Naive thymus-derived CD8-positive, alpha-beta T cell (primary cell): ENCODE measurements around the gene PCDH12. TPM values are rescaled to one million over a fixed set of nuclear protein-coding genes. Genes with fewer than 3 reads are reported as not detected.
A peak's percentile ranks its signal among the peaks of the same experiment; 100 is the strongest.

ENCODE experiments used
- ATAC-seq, 2 donors: fragments of 150-1000 bp; cut with Tn5 transposase in 1 of 2; sonication (Bioruptor Pico), chemical (Tn5 transposase) in 1 of 2; 1 replicate in 1 of 2; 2 replicates in 1 of 2; pipeline ENCODE4 v1.10.0; 2021; ENCODE audit warnings: mild to moderate bottlenecking in 2 of 2, moderate library complexity in 2 of 2
- POLR2A ChIA-PET: fragments of 350-600 bp; sonication (Branson Sonifier 250); formaldehyde crosslinking; loops from one replicate; lab custom pipeline; 2021; ENCODE audit warnings: antibody characterized with exemption; lab: Charles Lee
- DNase-seq, 10 donors: peaks; one replicate each; pipeline versions ENCODE4 v3.0.0 to v3.0.0-alpha.2; 2020 to 2022
- H3K27ac Mint-ChIP-seq, 10 donors: one replicate each; pipeline ENCODE4 v1.8.0; 2020 to 2022; ENCODE audit warnings: mild to moderate bottlenecking in 10 of 10, mixed read lengths in 10 of 10, moderate library complexity in 4 of 10, inconsistent platforms in 1 of 10
- H3K27me3 Mint-ChIP-seq, 5 donors: one replicate each; pipeline ENCODE4 v1.8.0; 2021 to 2022; ENCODE audit warnings: mixed read lengths in 5 of 5
- H3K36me3 Mint-ChIP-seq, 3 donors: one replicate each; pipeline ENCODE4 v1.8.0; 2020 to 2022; ENCODE audit warnings: mixed read lengths in 3 of 3, mild to moderate bottlenecking in 2 of 3, inconsistent platforms in 1 of 3
- H3K4me1 Mint-ChIP-seq, 4 donors: one replicate each; pipeline ENCODE4 v1.8.0; 2021 to 2022; ENCODE audit warnings: mixed read lengths in 4 of 4
- H3K4me3 Mint-ChIP-seq, 10 donors: one replicate each; pipeline ENCODE4 v1.8.0; 2020 to 2022; ENCODE audit warnings: mild to moderate bottlenecking in 10 of 10, mixed read lengths in 10 of 10, moderate library complexity in 6 of 10, inconsistent platforms in 1 of 10
- H3K9me3 Mint-ChIP-seq, 9 donors: one replicate each; pipeline ENCODE4 v1.8.0; 2020 to 2022; ENCODE audit warnings: mixed read lengths in 9 of 9, mild to moderate bottlenecking in 3 of 9, inconsistent platforms in 1 of 9, moderate library complexity in 1 of 9
- polyA plus RNA-seq, 3 donors: library from polyadenylated mRNA; unstranded; fragments of 300-500 nt; fragmentation: Illumina TruSeq; gene quantifications; one replicate each; pipeline ENCODE4 v1.2.3, GENCODE V29; 2021
- total RNA-seq, 8 experiments: library from RNA in 2 of 8; stranded (reverse) in 2 of 8; gene quantifications; one replicate each; pipeline ENCODE4 v1.2.3 and lab custom pipeline; 2021 to 2026

The PCDH12 gene
- total RNA-seq (not detected), polyA plus RNA-seq (under 1 TPM; 0.07 to 0.21 (median 0.07) TPM), total RNA-seq (lab: John Stamatoyannopoulos, UW) (0 to 0.29 (median 0) reads per million in 6 experiments)

DNA sequence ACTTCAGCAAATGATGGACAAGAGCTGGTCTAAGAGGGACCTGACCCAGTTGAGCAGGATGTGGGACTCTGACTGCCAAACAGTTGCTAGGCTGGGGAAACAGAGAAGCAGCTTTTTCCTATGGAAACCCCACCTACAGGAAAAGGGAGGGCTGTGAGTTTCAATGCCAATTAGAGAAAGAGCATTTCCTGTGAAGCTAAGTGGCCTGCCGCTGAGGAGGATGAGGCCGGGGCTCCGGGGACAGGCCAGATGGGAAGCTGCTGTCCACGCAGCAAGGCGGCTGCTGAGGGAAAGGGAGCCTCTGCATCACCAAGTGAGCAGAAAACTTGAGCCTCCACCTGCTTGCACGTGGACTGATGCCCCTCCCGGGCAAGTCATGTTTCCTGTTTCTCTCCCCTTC lies at the start of gene PCDH12:
PCDH12 (minus strand) TSS at position 90 of the 400 bp plus-strand sequence. CDS start 351 bp downstream, outside the sequence.
- Mint-ChIP-seq H3K36me3 (peaks cover 0 to 3% (median 0%) of the 10 kb centered on the region in 3 donors), H3K27me3 (no peaks in the 10 kb centered on the region), H3K27ac (peak within 1 kb of the TSS in 9 of 10 donors; percentile 11 to 75 (median 52)), H3K9me3 (no peaks in the 10 kb centered on the region), H3K4me3 (peak within 1 kb of the TSS in 7 of 10 donors; percentile 1 to 31 (median 23)), H3K4me1 (peaks cover 25 to 56% (median 43%) of the 10 kb centered on the region in 4 donors)
- POLR2A ChIA-PET = interaction anchor here (0.8 to 3.8 kb wide), 6 partner anchors 10 to 366 kb away, joined by 3 to 12 read pairs (median 4); partner anchors contain the start of genes DELE1 and RNF14
- DNase-seq = no peak
- no peak for ATAC-seq

- Mint-ChIP-seq H3K4me3 (peak overlapping the region in 9 of 10 donors; percentile 34 to 77 (median 55)), H3K36me3 (peaks cover 0 to 32% (median 10%) of the 10 kb centered on the region in 3 donors), H3K27me3 (no peaks in the 10 kb centered on the region), H3K4me1 (peaks cover 19 to 80% (median 60%) of the 10 kb centered on the region in 4 donors), H3K27ac (peak overlapping the region; percentile 42 to 97 (median 89)), H3K9me3 (no peaks in the 10 kb centered on the region)
- DNase-seq (no peak), ATAC-seq (no peak)
- POLR2A ChIA-PET = interaction anchor here (0.6 to 1.4 kb wide), 9 partner anchors 9 to 101 kb away, joined by 3 to 5 read pairs (median 3); no protein-coding TSS in a partner anchor
Measured at GRCh38 chr5:142007237-142007544, 49.2 kb upstream of the PCDH12 start.

DNA sequence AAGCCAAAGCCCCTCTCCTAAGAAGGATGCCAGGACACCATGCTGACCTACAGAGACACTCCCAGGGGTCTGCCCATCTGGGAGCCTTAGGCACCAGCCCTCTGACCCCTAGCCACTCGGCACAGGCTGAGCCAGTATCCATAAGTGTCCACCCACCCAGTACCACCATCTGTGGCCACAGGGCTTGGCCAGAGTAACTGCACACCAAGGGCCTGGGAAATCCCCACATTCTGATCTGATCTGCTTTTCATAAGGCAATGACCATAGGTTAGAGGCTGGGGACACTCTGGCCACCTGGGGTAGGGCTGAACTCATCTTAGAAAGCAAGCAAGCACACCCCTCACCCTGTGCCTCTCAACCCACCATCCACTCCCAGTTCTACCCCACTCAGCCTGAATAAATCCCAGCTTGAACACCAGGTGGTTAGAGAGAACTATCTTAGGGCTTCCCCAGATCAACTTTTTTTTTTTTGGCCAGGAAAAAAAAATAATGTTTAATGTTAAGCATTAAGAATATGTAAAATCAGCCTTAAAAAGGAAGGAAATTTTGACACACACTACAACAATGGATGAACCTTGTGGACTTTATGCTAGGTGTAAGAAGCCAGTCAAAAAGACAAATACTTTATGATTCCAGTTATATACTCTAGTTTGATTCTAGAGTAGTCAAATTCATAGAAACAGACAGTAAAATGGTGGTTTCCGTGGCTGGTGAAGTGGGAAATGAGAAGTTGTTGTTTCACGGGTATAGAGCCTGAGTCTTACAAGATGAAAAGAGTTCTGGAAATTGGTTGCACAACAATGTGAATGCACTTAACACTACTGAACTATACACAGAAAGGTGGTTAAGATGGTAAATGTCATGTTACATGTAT lies 48.6 kb upstream of the PCDH12 start:
- Mint-ChIP-seq H3K4me1 (peaks cover 15 to 74% (median 54%) of the 10 kb centered on the region in 4 donors), H3K4me3 (peak overlapping the region in 9 of 10 donors; percentile 34 to 77 (median 55)), H3K36me3 (peaks cover 0 to 38% (median 10%) of the 10 kb centered on the region in 3 donors), H3K9me3 (no peaks in the 10 kb centered on the region), H3K27me3 (no peaks in the 10 kb centered on the region), H3K27ac (peak overlapping the region; percentile 42 to 97 (median 89))
- ATAC-seq (peak; percentile 85 to 88), DNase-seq (peak in 4 of 10 donors; percentile 29 to 70 (median 54))
- POLR2A ChIA-PET = interaction anchor here (0.6 to 1.4 kb wide), 7 partner anchors 10 to 94 kb away, joined by 3 to 5 read pairs (median 3); no protein-coding TSS in a partner anchor

GRCh38 chr5:142003266-142003800 lies 45.3 kb upstream of the PCDH12 start:
- peaks cover 17 to 56% (median 46%) of the 10 kb centered on the region in 4 donors for H3K4me1 Mint-ChIP-seq
- ATAC-seq = no peak
- H3K36me3 Mint-ChIP-seq = peaks cover 0 to 45% (median 17%) of the 10 kb centered on the region in 3 donors
- DNase-seq = no peak
- H3K27ac Mint-ChIP-seq = peak overlapping the region; percentile 12 to 93 (median 78)
- POLR2A ChIA-PET = interaction anchor here (1.1 kb wide), 1 partner anchor 9 kb away, joined by 4 read pairs; the partner anchor contains the start of gene GNPDA1
- peak overlapping the region in 2 of 10 donors; percentile 46 to 73 for H3K4me3 Mint-ChIP-seq
- no peaks in the 10 kb centered on the region for H3K27me3 Mint-ChIP-seq
- H3K9me3 Mint-ChIP-seq = no peaks in the 10 kb centered on the region

DNA sequence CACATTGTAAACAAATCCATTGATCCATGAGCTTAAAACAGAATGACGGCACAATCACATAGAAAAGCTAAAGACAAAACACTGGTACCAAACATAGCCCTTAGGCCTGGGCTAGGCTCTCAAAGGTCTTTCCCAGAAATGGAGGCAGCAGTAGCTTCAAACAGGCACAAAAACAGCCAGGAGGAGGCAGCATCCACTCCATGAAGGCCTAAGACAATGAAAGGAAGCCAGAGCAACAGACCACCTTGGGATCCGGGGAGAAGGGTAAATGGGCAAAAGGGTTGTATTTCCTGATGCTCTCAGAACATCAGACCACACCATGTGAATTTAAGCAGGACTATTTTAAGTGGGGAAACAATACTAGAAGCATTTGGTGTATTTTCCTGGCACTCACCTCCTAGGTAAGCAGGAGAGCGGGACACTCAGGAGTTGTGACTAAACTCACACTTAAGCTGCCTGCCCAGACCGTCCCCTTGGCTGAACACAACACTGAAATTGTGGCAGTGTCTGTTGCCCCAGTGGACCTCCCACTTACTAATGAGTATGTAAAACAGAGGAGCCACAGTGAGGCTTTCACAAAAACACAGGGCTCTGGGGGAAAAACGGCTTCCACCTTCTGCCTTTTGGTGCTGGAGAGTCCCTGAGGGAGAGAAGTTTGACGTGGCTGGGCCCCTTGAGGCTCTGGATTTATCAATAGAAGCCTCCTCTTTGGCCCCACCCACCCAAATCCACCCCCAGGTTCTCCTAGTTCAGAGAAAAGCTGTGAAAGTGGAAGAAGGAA lies 42.9 kb upstream of the PCDH12 start:
- Mint-ChIP-seq H3K9me3 (no peaks in the 10 kb centered on the region), H3K4me1 (peaks cover 14 to 32% (median 23%) of the 10 kb centered on the region in 4 donors), H3K27me3 (no peaks in the 10 kb centered on the region), H3K27ac (peak overlapping the region in 7 of 10 donors; percentile 23 to 70 (median 49)), H3K36me3 (peaks cover 0 to 53% (median 14%) of the 10 kb centered on the region in 3 donors), H3K4me3 (no peak overlapping the region)
- ATAC-seq (no peak), DNase-seq (peak in 1 of 10 donors; percentile 22)
- POLR2A ChIA-PET = interaction anchor here (0.6 to 1.0 kb wide), 5 partner anchors 11 to 179 kb away, joined by 3 read pairs; partner anchors contain the start of gene RNF14

DNA sequence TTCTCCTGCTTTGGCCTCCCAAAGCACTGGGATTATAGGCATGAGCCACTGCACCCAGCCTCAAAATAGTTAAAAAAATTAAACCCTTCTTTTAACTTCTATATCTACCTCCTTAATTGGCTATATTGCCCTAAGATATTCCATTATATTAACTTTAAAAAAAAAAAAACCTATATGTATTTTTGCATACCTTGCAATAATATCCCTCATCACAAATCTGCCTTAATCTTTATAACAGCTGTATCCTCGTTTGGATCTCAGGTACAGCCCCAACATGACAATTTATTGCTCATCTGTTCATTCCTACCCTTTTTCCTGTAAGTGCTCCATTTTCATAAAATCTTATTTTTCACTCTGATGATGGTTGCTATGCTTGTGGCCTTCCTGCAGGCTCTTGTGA lies 42.2 kb upstream of the PCDH12 start:
- Mint-ChIP-seq H3K27ac (peak overlapping the region in 4 of 10 donors; percentile 23 to 67 (median 54)), H3K4me3 (no peak overlapping the region), H3K27me3 (no peaks in the 10 kb centered on the region), H3K36me3 (peaks cover 0 to 53% (median 10%) of the 10 kb centered on the region in 3 donors), H3K4me1 (peaks cover 15 to 24% (median 16%) of the 10 kb centered on the region in 4 donors), H3K9me3 (no peaks in the 10 kb centered on the region)
- DNase-seq (no peak), ATAC-seq (no peak)
- POLR2A ChIA-PET = interaction anchor here (0.6 to 1.0 kb wide), 5 partner anchors 10 to 180 kb away, joined by 3 read pairs; partner anchors contain the start of gene RNF14

GRCh38 chr5:141997358-141997960 lies 39.5 kb upstream of the PCDH12 start:
- peaks cover 0 to 53% (median 8%) of the 10 kb centered on the region in 3 donors for H3K36me3 Mint-ChIP-seq
- DNase-seq (no peak), ATAC-seq (no peak)
- POLR2A ChIA-PET = interaction anchor here (1.2 kb wide), 1 partner anchor 10 kb away, joined by 3 read pairs; no protein-coding TSS in a partner anchor
- H3K4me3 Mint-ChIP-seq = no peak overlapping the region
- peak overlapping the region in 4 of 10 donors; percentile 16 to 27 (median 22) for H3K27ac Mint-ChIP-seq
- H3K4me1 Mint-ChIP-seq = peaks cover 2 to 21% (median 6%) of the 10 kb centered on the region in 4 donors
- H3K9me3 Mint-ChIP-seq = no peaks in the 10 kb centered on the region
- H3K27me3 Mint-ChIP-seq = no peaks in the 10 kb centered on the region

GRCh38 chr5:141995656-141996055 lies 37.7 kb upstream of the PCDH12 start:
- Mint-ChIP-seq H3K27me3 (no peaks in the 10 kb centered on the region), H3K36me3 (peaks cover 0 to 48% (median 8%) of the 10 kb centered on the region in 3 donors), H3K9me3 (no peaks in the 10 kb centered on the region), H3K4me1 (peaks cover 4 to 19% (median 6%) of the 10 kb centered on the region in 4 donors), H3K27ac (peak overlapping the region in 1 of 10 donors; percentile 66), H3K4me3 (no peak overlapping the region)
- ATAC-seq = no peak
- POLR2A ChIA-PET = interaction anchor here (0.5 to 1.4 kb wide), 4 partner anchors 85 to 317 kb away, joined by 4 to 7 read pairs (median 5); partner anchors contain the start of gene NDFIP1
- DNase-seq = no peak

- peaks cover 0 to 51% (median 6%) of the 10 kb centered on the region in 3 donors for H3K36me3 Mint-ChIP-seq
- H3K9me3 Mint-ChIP-seq = no peaks in the 10 kb centered on the region
- H3K4me3 Mint-ChIP-seq = no peak overlapping the region
- POLR2A ChIA-PET = interaction anchor here (0.7 to 1.4 kb wide), 3 partner anchors 13 to 318 kb away, joined by 3 to 7 read pairs (median 5); partner anchors contain the start of gene NDFIP1
- H3K27ac Mint-ChIP-seq = peak overlapping the region in 4 of 10 donors; percentile 5 to 77 (median 46)
- H3K27me3 Mint-ChIP-seq = no peaks in the 10 kb centered on the region
- no peak for ATAC-seq
- H3K4me1 Mint-ChIP-seq = peaks cover 4 to 19% (median 6%) of the 10 kb centered on the region in 4 donors
- DNase-seq = no peak
Measured at GRCh38 chr5:141994511-141995136, 36.6 kb upstream of the PCDH12 start.

DNA sequence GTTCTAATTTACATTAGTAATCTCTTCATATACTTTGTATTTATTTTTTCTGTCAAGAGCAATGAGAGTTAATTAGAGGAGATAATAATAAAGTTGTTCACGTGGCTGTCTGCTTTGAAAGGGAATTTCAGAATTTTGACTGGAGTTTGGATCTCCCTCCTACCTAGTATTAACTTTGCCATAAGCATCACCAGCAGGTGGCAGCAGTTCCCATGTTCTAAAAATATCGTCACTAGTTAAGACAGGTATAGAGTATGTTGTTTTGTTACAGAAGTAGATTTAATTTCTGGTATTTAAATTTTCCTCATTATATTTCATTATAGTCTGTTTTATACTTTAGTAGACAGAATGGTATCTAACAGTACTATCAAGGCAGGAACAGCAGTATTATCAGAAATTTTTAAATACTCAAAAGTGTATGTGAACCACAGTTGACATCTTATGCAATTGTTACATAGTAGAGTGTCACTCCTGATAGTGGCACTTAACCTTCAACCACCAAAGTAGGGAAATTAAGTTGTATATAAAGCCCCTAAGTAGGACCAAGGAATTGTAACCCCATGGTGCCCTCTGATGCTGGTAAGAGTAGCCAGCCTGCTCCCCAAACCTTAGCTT lies 34.5 kb upstream of the PCDH12 start:
- H3K36me3 Mint-ChIP-seq = peaks cover 0 to 59% (median 1%) of the 10 kb centered on the region in 3 donors
- DNase-seq (peak; percentile 56 to 86 (median 75)), ATAC-seq (peak; percentile 87)
- no peak overlapping the region for H3K4me3 Mint-ChIP-seq
- H3K27me3 Mint-ChIP-seq = no peaks in the 10 kb centered on the region
- no peaks in the 10 kb centered on the region for H3K9me3 Mint-ChIP-seq
- H3K4me1 Mint-ChIP-seq = peaks cover 4 to 19% (median 6%) of the 10 kb centered on the region in 4 donors
- H3K27ac Mint-ChIP-seq = peak overlapping the region in 2 of 10 donors; percentile 46 to 61
- POLR2A ChIA-PET = interaction anchor here (0.5 to 1.8 kb wide), 4 partner anchors 29 to 180 kb away, joined by 3 to 4 read pairs (median 4); partner anchors contain the start of gene NDFIP1
